ENCODE data around the gene DCST2. TPM values are rescaled to one million over a fixed set of nuclear protein-coding genes. Genes with fewer than 3 reads are reported as not detected.

The DCST2 gene
- total and polyA plus RNA-seq, 2 of the 8 experiments (the other 6 are each of a cell fraction or from before 2014, with no cell fraction given) = 0.43 to 2.1 TPM

- Histone ChIP-seq H2BK15ac (ENCODE audit: low read length) (no peak overlapping the region), H2BK20ac (ENCODE audit: low read length) (no peak overlapping the region), H3K79me1 (ENCODE audit: low read depth, low read length) (no peaks in the 10 kb centered on the region), H2AK5ac (ENCODE audit: low read depth, low read length) (0 out of 2 replicates have a peak overlapping the region, but pooled peaks have one; percentile 75), H3K56ac (replicated peaks; ENCODE audit: insufficient read length, low read depth, low read length) (no peak overlapping the region), H3K36me3 (ENCODE audit: control insufficient read depth in 2 of 4, insufficient read depth in 4 of 4, low read length in 3 of 4) (no peaks in the 10 kb centered on the region), H3K4ac (replicated peaks; ENCODE audit: insufficient read length, low read depth, low read length) (no peak overlapping the region), H3K27ac (ENCODE audit: low read depth, low read length) (no peak overlapping the region), H2BK5ac (ENCODE audit: low read depth, low read length) (no peak overlapping the region), H2BK12ac (ENCODE audit: low read depth, low read length) (no peak overlapping the region), H3K23me2 (ENCODE audit: low read depth, low read length) (no peaks in the 10 kb centered on the region), H2AFZ (ENCODE audit: low read length) (no peak overlapping the region), H3K27me3 (replicated peaks in 1 of 4; ENCODE audit: control insufficient read depth in 3 of 4, extremely low read depth in 1 of 4, insufficient read depth in 3 of 4, low read length in 3 of 4) (peaks cover 0 to 3% (median under 1%) of the 10 kb centered on the region in 4 experiments; a peak in 1 of 7 replicates), H4K5ac (ENCODE audit: insufficient read length, low read depth, low read length) (no peak overlapping the region), H3K79me2 (ENCODE audit: control insufficient read depth in 1 of 2, insufficient read depth in 2 of 2, low read length in 2 of 2) (no peaks in the 10 kb centered on the region), H3K4me1 (replicated peaks in 1 of 4; ENCODE audit: control insufficient read depth in 3 of 4, insufficient read depth in 4 of 4, low read length in 3 of 4) (peaks cover 0 to 5% (median 0%) of the 10 kb centered on the region in 4 experiments; a peak in 3 of 7 replicates), H4K8ac (ENCODE audit: extremely low read depth, insufficient read depth, low read length) (no peak overlapping the region), H3K9me3 (ENCODE audit: insufficient read depth in 2 of 2, low read depth in 1 of 2, low read length in 1 of 2) (no peaks in the 10 kb centered on the region), H3K9ac (replicated peaks in 1 of 4; ENCODE audit: extremely low read depth in 1 of 4, low read depth in 3 of 4, low read length in 3 of 4) (no peak overlapping the region), H2BK120ac (replicated peaks; ENCODE audit: low read depth, low read length) (no peak overlapping the region), H3K4me2 (ENCODE audit: insufficient read depth in 1 of 2, low read depth in 2 of 2, low read length in 2 of 2) (no peak overlapping the region), H4K20me1 (replicated peaks in 1 of 2; ENCODE audit: control insufficient read depth in 1 of 2, insufficient read depth in 2 of 2, low read length in 2 of 2) (no peaks in the 10 kb centered on the region), H3K18ac (ENCODE audit: extremely low read depth, low read length) (no peak overlapping the region), H3K4me3 (ENCODE audit: extremely low read depth in 1 of 4, insufficient read depth in 2 of 4, low read depth in 3 of 4, low read length in 4 of 4) (no peak overlapping the region), H3K23ac (ENCODE audit: insufficient read length) (no peak overlapping the region), H4K91ac (replicated peaks; ENCODE audit: insufficient read length, low read length) (no peak overlapping the region), H3K14ac (ENCODE audit: insufficient read length) (no peak overlapping the region)
- FAIRE-seq (no peak), DNase-seq (ENCODE audit: low read depth in 1 of 2, low spot score in 2 of 2) (no peak)
- POLR2A ChIA-PET (ENCODE audit: partially characterized antibody) = interaction anchor here (0.7 to 7.4 kb wide), 7 partner anchors 9 to 63 kb away, joined by 3 to 60 read pairs (median 3); partner anchors contain the start of genes DCST1, DCST2 and FLAD1
- 82% methylated on average over 5 of the region's 5 CpGs; no CpG with 5 or more reads in 1 of the 2 experiments for WGBS, 2 experiments (ENCODE audit: extremely low coverage in 1 of 2, insufficient coverage in 1 of 2, insufficient read length in 1 of 2, insufficient replicate concordance in 2 of 2, low coverage in 1 of 2, low lambda C conversion rate in 2 of 2, missing lambda C conversion rate in 1 of 2)
- CTCF ChIA-PET (ENCODE audit: partially characterized antibody) = interaction anchor here (1.2 to 18.6 kb wide), 5 partner anchors 8 to 62 kb away, joined by 3 to 354 read pairs (median 130); partner anchors contain the start of genes ADAM15, EFNA4, LENEP and ZBTB7B
These were observed 10.0 kb downstream of the DCST2 start for GRCh38 chr1:155023627-155024026.

Measured in H1 (cell line).